Measurements from ENCODE around the gene MRPL41.
"Not testable (repeated sequence)": the region's sequence is repeated elsewhere in the genome, so short reads cannot be mapped to it uniquely, and the experiment has no call there.

The MRPL41 gene

GRCh38 chr9:137554349-137554748 lies 2.7 kb downstream of the MRPL41 start:
- TF ChIP-seq POLR2A (IDR thresholded peaks at IDR 0.05; ENCODE audit: low read length), result no peak
- TF ChIP-seq GATA1 (IDR thresholded peaks at IDR 0.05; ENCODE audit: low read depth, low read length), result no peak
- DNase-seq, result no peak

GRCh38 chr9:137555179-137555578 lies 3.5 kb downstream of the MRPL41 start:
- TF ChIP-seq POLR2A (IDR thresholded peaks at IDR 0.05; ENCODE audit: low read length) (no peak), GATA1 (IDR thresholded peaks at IDR 0.05; ENCODE audit: low read depth, low read length) (no peak)
- no peak for DNase-seq

- no peak for TF ChIP-seq POLR2A (IDR thresholded peaks at IDR 0.05; ENCODE audit: low read length)
- TF ChIP-seq GATA1 (IDR thresholded peaks at IDR 0.05; ENCODE audit: low read depth, low read length), result no peak
Measured at GRCh38 chr9:137556069-137556838, 4.6 kb downstream of the MRPL41 start.

GRCh38 chr9:137558127-137558526 lies 6.4 kb downstream of the MRPL41 start:
- no peak for TF ChIP-seq POLR2A (IDR thresholded peaks at IDR 0.05; ENCODE audit: low read length)
- no peak for TF ChIP-seq GATA1 (IDR thresholded peaks at IDR 0.05; ENCODE audit: low read depth, low read length)
- DNase-seq, result no peak

More at GRCh38 chr9:137556069-137556838, 4.6 kb downstream of the MRPL41 start:
- DNase-seq, result no peak

GRCh38 chr9:137564134-137564533 lies 12.5 kb downstream of the MRPL41 start:
- DNase-seq, result no peak
- TF ChIP-seq GATA1 (IDR thresholded peaks at IDR 0.05; ENCODE audit: low read depth, low read length) (no peak), POLR2A (IDR thresholded peaks at IDR 0.05; ENCODE audit: low read length) (no peak)

- no peak for DNase-seq
- TF ChIP-seq GATA1 (IDR thresholded peaks at IDR 0.05; ENCODE audit: low read depth, low read length), result no peak
- TF ChIP-seq POLR2A (IDR thresholded peaks at IDR 0.05; ENCODE audit: low read length), result no peak
Measured at GRCh38 chr9:137564817-137565411, 13.2 kb downstream of the MRPL41 start.

GRCh38 chr9:137568445-137568844 lies 16.8 kb downstream of the MRPL41 start:
- not testable (repeated sequence) for DNase-seq

- no peak for DNase-seq
- TF ChIP-seq POLR2A (IDR thresholded peaks at IDR 0.05; ENCODE audit: low read length) (no peak), GATA1 (IDR thresholded peaks at IDR 0.05; ENCODE audit: low read depth, low read length) (no peak)
Measured at GRCh38 chr9:137569609-137570203, 18.0 kb downstream of the MRPL41 start.

GRCh38 chr9:137570566-137570965 lies 18.9 kb downstream of the MRPL41 start:
- TF ChIP-seq POLR2A (IDR thresholded peaks at IDR 0.05; ENCODE audit: low read length) (no peak), GATA1 (IDR thresholded peaks at IDR 0.05; ENCODE audit: low read depth, low read length) (no peak)
- DNase-seq, result no peak

- DNase-seq, result no peak
- TF ChIP-seq POLR2A (IDR thresholded peaks at IDR 0.05; ENCODE audit: low read length) (no peak), GATA1 (IDR thresholded peaks at IDR 0.05; ENCODE audit: low read depth, low read length) (no peak)
Measured at GRCh38 chr9:137574192-137574591, 22.5 kb downstream of the MRPL41 start.

GRCh38 chr9:137575364-137575715 lies 23.7 kb downstream of the MRPL41 start:
- DNase-seq, result peak; percentile 78 to 91
- TF ChIP-seq POLR2A (IDR thresholded peaks at IDR 0.05; ENCODE audit: low read length) (no peak), GATA1 (IDR thresholded peaks at IDR 0.05; ENCODE audit: low read depth, low read length) (no peak)

- TF ChIP-seq POLR2A (IDR thresholded peaks at IDR 0.05; ENCODE audit: low read length), result no peak
- TF ChIP-seq GATA1 (IDR thresholded peaks at IDR 0.05; ENCODE audit: low read depth, low read length), result no peak
Measured at GRCh38 chr9:137575716-137576411, 24.2 kb downstream of the MRPL41 start.

GRCh38 chr9:137578518-137579258 lies 27.0 kb downstream of the MRPL41 start, which contains the start of gene DPH7:
TSS of gene DPH7 (minus strand) at chr9:137578925. CDS start at chr9:137578777, 148 bp downstream.
- TF ChIP-seq GATA1 (IDR thresholded peaks at IDR 0.05; ENCODE audit: low read depth, low read length), result no peak
- TF ChIP-seq POLR2A (IDR thresholded peaks at IDR 0.05; ENCODE audit: low read length), result peak; percentile 82
- DNase-seq, result peak; percentile 93 to 96

More at GRCh38 chr9:137575716-137576411, 24.2 kb downstream of the MRPL41 start:
- peak in 1 of 2 experiments; percentile 57 for DNase-seq

All from erythroblast (primary cell).